ENCODE data around the gene MACROH2A1.

The MACROH2A1 gene

GRCh38 chr5:135341696-135342550 lies 57.1 kb downstream of the MACROH2A1 start:
- DNase-seq = no peak
- Histone ChIP-seq H2AFZ (ENCODE audit: low read length) (no peak overlapping the region), H3K9me3 (replicated peaks; ENCODE audit: insufficient read depth, low read length) (no peaks in the 10 kb centered on the region), H3F3A (ENCODE audit: insufficient read depth, low read length) (no peaks in the 10 kb centered on the region), H3K4me3 (ENCODE audit: low read length) (no peak overlapping the region), H3K36me3 (replicated peaks; ENCODE audit: insufficient read depth, low read length) (peaks cover 29% of the 10 kb centered on the region; the same call in 1 of the 2 replicates), H3K4me2 (ENCODE audit: low read depth, low read length) (no peak overlapping the region), H3K27ac (ENCODE audit: low read length) (no peak overlapping the region), H3K79me2 (ENCODE audit: low read length) (peaks cover 4% of the 10 kb centered on the region; the same call in 1 of the 2 replicates), H3K9ac (ENCODE audit: low read length) (no peak overlapping the region), H3K27me3 (replicated peaks; ENCODE audit: insufficient read depth, low read length) (no peaks in the 10 kb centered on the region), H3K9me2 (replicated peaks; ENCODE audit: insufficient read depth, low read length) (no peaks in the 10 kb centered on the region), H4K20me1 (ENCODE audit: insufficient read depth, low read length) (no peaks in the 10 kb centered on the region), H3K4me1 (ENCODE audit: low read length) (no peaks in the 10 kb centered on the region)
- TF ChIP-seq EZH2phosphoT487 (IDR thresholded peaks at IDR 0.05; ENCODE audit: low read length) = no peak
- no peak for TF ChIP-seq CTCF (IDR thresholded peaks at IDR 0.05; ENCODE audit: low read length)
- no peak for TF ChIP-seq EZH2 (optimal IDR thresholded peaks at IDR 0.05; ENCODE audit: low read depth, low read length)

- Histone ChIP-seq H3K27ac (ENCODE audit: low read length) (no peak overlapping the region), H4K20me1 (ENCODE audit: insufficient read depth, low read length) (no peaks in the 10 kb centered on the region), H3K79me2 (ENCODE audit: low read length) (peaks cover 4% of the 10 kb centered on the region; the same call in 1 of the 2 replicates), H3F3A (ENCODE audit: insufficient read depth, low read length) (no peaks in the 10 kb centered on the region), H3K4me2 (ENCODE audit: low read depth, low read length) (no peak overlapping the region), H3K4me1 (ENCODE audit: low read length) (no peaks in the 10 kb centered on the region), H3K9me2 (replicated peaks; ENCODE audit: insufficient read depth, low read length) (no peaks in the 10 kb centered on the region), H3K9me3 (replicated peaks; ENCODE audit: insufficient read depth, low read length) (no peaks in the 10 kb centered on the region), H3K9ac (ENCODE audit: low read length) (no peak overlapping the region), H3K27me3 (replicated peaks; ENCODE audit: insufficient read depth, low read length) (no peaks in the 10 kb centered on the region), H3K4me3 (ENCODE audit: low read length) (no peak overlapping the region), H3K36me3 (replicated peaks; ENCODE audit: insufficient read depth, low read length) (peaks cover 29% of the 10 kb centered on the region; the same call in 1 of the 2 replicates), H2AFZ (ENCODE audit: low read length) (no peak overlapping the region)
- TF ChIP-seq EZH2phosphoT487 (IDR thresholded peaks at IDR 0.05; ENCODE audit: low read length) = no peak
- no peak for TF ChIP-seq EZH2 (optimal IDR thresholded peaks at IDR 0.05; ENCODE audit: low read depth, low read length)
- no peak for TF ChIP-seq CTCF (IDR thresholded peaks at IDR 0.05; ENCODE audit: low read length)
- no peak for DNase-seq
Observed at GRCh38 chr5:135341016-135341666, 57.9 kb downstream of the MACROH2A1 start.

- no peaks in the 10 kb centered on the region for H3K9me3 ChIP-seq (replicated peaks; ENCODE audit: insufficient read depth, low read length)
- no peaks in the 10 kb centered on the region for H3F3A ChIP-seq (ENCODE audit: insufficient read depth, low read length)
- H3K27me3 ChIP-seq (replicated peaks; ENCODE audit: insufficient read depth, low read length) = no peaks in the 10 kb centered on the region
- no peak overlapping the region for H3K4me2 ChIP-seq (ENCODE audit: low read depth, low read length)
- no peak overlapping the region for H3K4me3 ChIP-seq (ENCODE audit: low read length)
- no peak overlapping the region for H3K27ac ChIP-seq (ENCODE audit: low read length)
- no peaks in the 10 kb centered on the region for H4K20me1 ChIP-seq (ENCODE audit: insufficient read depth, low read length)
- no peaks in the 10 kb centered on the region for H3K4me1 ChIP-seq (ENCODE audit: low read length)
- TF ChIP-seq EZH2 (optimal IDR thresholded peaks at IDR 0.05; ENCODE audit: low read depth, low read length) (no peak), CTCF (IDR thresholded peaks at IDR 0.05; ENCODE audit: low read length) (no peak), EZH2phosphoT487 (IDR thresholded peaks at IDR 0.05; ENCODE audit: low read length) (no peak)
- no peak overlapping the region for H3K9ac ChIP-seq (ENCODE audit: low read length)
- no peak for DNase-seq
- no peak overlapping the region for H2AFZ ChIP-seq (ENCODE audit: low read length)
- no peaks in the 10 kb centered on the region for H3K79me2 ChIP-seq (ENCODE audit: low read length)
- H3K9me2 ChIP-seq (replicated peaks; ENCODE audit: insufficient read depth, low read length) = no peaks in the 10 kb centered on the region
- H3K36me3 ChIP-seq (replicated peaks; ENCODE audit: insufficient read depth, low read length) = peaks cover 25% of the 10 kb centered on the region; the same call in 1 of the 2 replicates
Observed at GRCh38 chr5:135340568-135340967, 58.5 kb downstream of the MACROH2A1 start.
